Neural cell (in vitro differentiated cells): ENCODE results near the gene ABI3BP. TPM values are rescaled to one million over a fixed set of nuclear protein-coding genes. Genes with fewer than 3 reads are reported as not detected.

Experiments
- H2AFZ ChIP-seq: fragments of 200-600, 300-800 bp; sonication (generic), shearing (Covaris generic); 2 replicates; pipeline ENCODE4 v1.6.0; 2014; ENCODE audit warnings: low read depth, mild to moderate bottlenecking, antibody characterized with exemption, low read length, moderate library complexity
- H3F3A ChIP-seq: fragments of 200-600 bp; shearing (Covaris generic); 2 replicates; pipeline ENCODE4 v1.6.1; 2016; ENCODE audit warnings: mild to moderate bottlenecking, moderate library complexity, mixed read lengths, antibody characterized with exemption, low read length; ENCODE audit not compliant: insufficient read depth, poor library complexity, severe bottlenecking
- H3K27ac ChIP-seq: fragments of 200-600, 300-800 bp; sonication (generic), shearing (Covaris generic); 2 replicates; pipeline ENCODE4 v1.5.1; 2014; ENCODE audit warnings: mild to moderate bottlenecking, low read length, moderate library complexity
- H3K27me3 ChIP-seq: fragments of 300-800, 200-600 bp; sonication (generic), shearing (Covaris generic); 2 replicates; pipeline ENCODE4 v1.6.0; 2014; ENCODE audit warnings: mild to moderate bottlenecking, low read depth, low read length, moderate library complexity; ENCODE audit not compliant: insufficient read depth
- H3K36me3 ChIP-seq: fragments of 300-800, 200-600 bp; sonication (generic), shearing (Covaris generic); 2 replicates; pipeline ENCODE4 v1.5.1; 2014; ENCODE audit warnings: mild to moderate bottlenecking, antibody characterized with exemption, low read length, moderate library complexity; ENCODE audit not compliant: insufficient read depth
- H3K4me2 ChIP-seq: fragments of 300-800, 200-600 bp; sonication (generic), shearing (Covaris generic); 2 replicates; pipeline ENCODE4 v1.6.0; 2014; ENCODE audit warnings: mild to moderate bottlenecking, low read length
- H3K4me3 ChIP-seq: fragments of 300-800, 200-600 bp; sonication (generic), shearing (Covaris generic); 2 replicates; pipeline ENCODE4 v1.5.1; 2014; ENCODE audit warnings: mild to moderate bottlenecking, low read length, moderate library complexity
- H3K79me2 ChIP-seq: fragments of 200-600 bp; shearing (Covaris generic); replicated peaks from 2 replicates; pipeline ENCODE4 v1.6.0; 2014; ENCODE audit warnings: mild to moderate bottlenecking, low read length, moderate library complexity; ENCODE audit not compliant: insufficient read depth
- H3K9ac ChIP-seq: fragments of 300-800, 200-600 bp; sonication (generic), shearing (Covaris generic); 2 replicates; pipeline ENCODE4 v1.6.1; 2016; ENCODE audit warnings: mild to moderate bottlenecking, low read length, mixed read lengths
- H3K9me2 ChIP-seq: fragments of 200-600 bp; shearing (Covaris generic); 2 replicates; pipeline ENCODE4 v1.6.1; 2016; ENCODE audit warnings: mild to moderate bottlenecking, low read length, mixed read lengths; ENCODE audit not compliant: insufficient read depth
- H3K9me3 ChIP-seq: fragments of 200-600, 300-800 bp; sonication (generic), shearing (Covaris generic); 2 replicates; pipeline ENCODE4 v1.6.1; 2016; ENCODE audit warnings: mild to moderate bottlenecking, mixed run types, low read length, moderate library complexity, mixed read lengths
- H4K20me1 ChIP-seq: fragments of 200-600 bp; shearing (Covaris generic); 2 replicates; pipeline ENCODE4 v1.6.1; 2016; ENCODE audit warnings: mild to moderate bottlenecking, mixed run types; ENCODE audit not compliant: insufficient read depth
- EP300 ChIP-seq: fragments of 450-650 bp; conservative IDR thresholded peaks from 2 replicates; pipeline ENCODE4 v1.6.1; 2014; ENCODE audit warnings: antibody characterized with exemption, mild to moderate bottlenecking, moderate library complexity; ENCODE audit not compliant: poor library complexity, severe bottlenecking
- EZH2 ChIP-seq: fragments of 200-600, 300-800 bp; shearing (Covaris generic), sonication (generic); IDR thresholded peaks from 2 replicates; pipeline ENCODE4 v1.6.1; 2014; ENCODE audit warnings: antibody characterized with exemption, low read length, borderline replicate concordance, mild to moderate bottlenecking; ENCODE audit not compliant: insufficient read depth, poor library complexity, severe bottlenecking
- MXI1 ChIP-seq: fragments of 450-650 bp; conservative IDR thresholded peaks from 2 replicates; pipeline ENCODE4 v1.6.1; 2014; ENCODE audit warnings: antibody characterized with exemption, mild to moderate bottlenecking; ENCODE audit not compliant: poor library complexity, severe bottlenecking
- POLR2AphosphoS5 ChIP-seq: IDR thresholded peaks from 2 replicates; pipeline ENCODE4 v1.6.1; 2012
- RAD21 ChIP-seq: fragments of 450-650 bp; conservative IDR thresholded peaks from 2 replicates; pipeline ENCODE4 v1.6.1; 2014; ENCODE audit warnings: antibody characterized with exemption, mild to moderate bottlenecking, moderate library complexity
- SMC3 ChIP-seq: fragments of 450-650 bp; conservative IDR thresholded peaks from 2 replicates; pipeline ENCODE4 v1.6.1; 2014; ENCODE audit warnings: antibody characterized with exemption, mild to moderate bottlenecking, moderate library complexity; ENCODE audit not compliant: poor library complexity
- TAF1 ChIP-seq: IDR thresholded peaks from 2 replicates; pipeline ENCODE4 v1.6.1; 2012; ENCODE audit warnings: low read depth
- polyA plus RNA-seq: library from polyadenylated mRNA; depleted of rRNA; stranded (reverse); fragments of >200 nt; gene quantifications from 2 replicates; pipeline ENCODE4 v1.2.3, GENCODE V29; 2014
- TF ChIP-seq, protein P1 (sequence below): fragments of 450-650 bp; IDR thresholded peaks from 2 replicates; pipeline ENCODE4 v1.5.1; 2014; ENCODE audit warnings: antibody characterized with exemption, mild to moderate bottlenecking, moderate library complexity; ENCODE audit not compliant: poor library complexity, severe bottlenecking
- TF ChIP-seq, protein P2 (sequence below): IDR thresholded peaks from 2 replicates; pipeline ENCODE4 v1.6.1; 2012; ENCODE audit warnings: borderline replicate concordance

The ABI3BP gene
- polyA plus RNA-seq, 1 donor from 2014 or later = not detected

DNA sequence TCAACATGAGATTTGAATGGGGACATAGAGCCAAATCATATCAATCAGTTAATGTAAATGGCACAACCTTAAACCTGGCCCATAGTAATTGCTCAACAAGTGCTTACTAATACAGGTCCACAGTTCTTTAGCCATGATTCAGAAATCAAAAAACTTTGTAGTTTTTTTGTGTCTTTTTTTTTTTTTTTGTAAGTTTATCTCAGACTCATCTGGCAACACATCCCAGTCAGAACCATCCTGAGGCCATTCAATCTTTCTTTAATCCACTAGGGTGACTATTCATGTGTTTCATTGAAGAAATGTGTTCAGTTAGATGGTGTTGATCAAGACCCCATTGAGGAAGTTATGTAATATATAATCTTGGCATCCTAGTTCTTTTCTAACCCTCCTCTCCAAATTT is 65.4 kb downstream of the ABI3BP start:
- no peaks in the 10 kb centered on the region for H3F3A ChIP-seq
- TF ChIP-seq RAD21 (no peak), MXI1 (no peak), POLR2AphosphoS5 (no peak), TAF1 (no peak), EZH2 (no peak), SMC3 (no peak), EP300 (no peak)
- TF ChIP-seq, protein P1, sequence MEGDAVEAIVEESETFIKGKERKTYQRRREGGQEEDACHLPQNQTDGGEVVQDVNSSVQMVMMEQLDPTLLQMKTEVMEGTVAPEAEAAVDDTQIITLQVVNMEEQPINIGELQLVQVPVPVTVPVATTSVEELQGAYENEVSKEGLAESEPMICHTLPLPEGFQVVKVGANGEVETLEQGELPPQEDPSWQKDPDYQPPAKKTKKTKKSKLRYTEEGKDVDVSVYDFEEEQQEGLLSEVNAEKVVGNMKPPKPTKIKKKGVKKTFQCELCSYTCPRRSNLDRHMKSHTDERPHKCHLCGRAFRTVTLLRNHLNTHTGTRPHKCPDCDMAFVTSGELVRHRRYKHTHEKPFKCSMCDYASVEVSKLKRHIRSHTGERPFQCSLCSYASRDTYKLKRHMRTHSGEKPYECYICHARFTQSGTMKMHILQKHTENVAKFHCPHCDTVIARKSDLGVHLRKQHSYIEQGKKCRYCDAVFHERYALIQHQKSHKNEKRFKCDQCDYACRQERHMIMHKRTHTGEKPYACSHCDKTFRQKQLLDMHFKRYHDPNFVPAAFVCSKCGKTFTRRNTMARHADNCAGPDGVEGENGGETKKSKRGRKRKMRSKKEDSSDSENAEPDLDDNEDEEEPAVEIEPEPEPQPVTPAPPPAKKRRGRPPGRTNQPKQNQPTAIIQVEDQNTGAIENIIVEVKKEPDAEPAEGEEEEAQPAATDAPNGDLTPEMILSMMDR = no peak
- TF ChIP-seq, protein P2, sequence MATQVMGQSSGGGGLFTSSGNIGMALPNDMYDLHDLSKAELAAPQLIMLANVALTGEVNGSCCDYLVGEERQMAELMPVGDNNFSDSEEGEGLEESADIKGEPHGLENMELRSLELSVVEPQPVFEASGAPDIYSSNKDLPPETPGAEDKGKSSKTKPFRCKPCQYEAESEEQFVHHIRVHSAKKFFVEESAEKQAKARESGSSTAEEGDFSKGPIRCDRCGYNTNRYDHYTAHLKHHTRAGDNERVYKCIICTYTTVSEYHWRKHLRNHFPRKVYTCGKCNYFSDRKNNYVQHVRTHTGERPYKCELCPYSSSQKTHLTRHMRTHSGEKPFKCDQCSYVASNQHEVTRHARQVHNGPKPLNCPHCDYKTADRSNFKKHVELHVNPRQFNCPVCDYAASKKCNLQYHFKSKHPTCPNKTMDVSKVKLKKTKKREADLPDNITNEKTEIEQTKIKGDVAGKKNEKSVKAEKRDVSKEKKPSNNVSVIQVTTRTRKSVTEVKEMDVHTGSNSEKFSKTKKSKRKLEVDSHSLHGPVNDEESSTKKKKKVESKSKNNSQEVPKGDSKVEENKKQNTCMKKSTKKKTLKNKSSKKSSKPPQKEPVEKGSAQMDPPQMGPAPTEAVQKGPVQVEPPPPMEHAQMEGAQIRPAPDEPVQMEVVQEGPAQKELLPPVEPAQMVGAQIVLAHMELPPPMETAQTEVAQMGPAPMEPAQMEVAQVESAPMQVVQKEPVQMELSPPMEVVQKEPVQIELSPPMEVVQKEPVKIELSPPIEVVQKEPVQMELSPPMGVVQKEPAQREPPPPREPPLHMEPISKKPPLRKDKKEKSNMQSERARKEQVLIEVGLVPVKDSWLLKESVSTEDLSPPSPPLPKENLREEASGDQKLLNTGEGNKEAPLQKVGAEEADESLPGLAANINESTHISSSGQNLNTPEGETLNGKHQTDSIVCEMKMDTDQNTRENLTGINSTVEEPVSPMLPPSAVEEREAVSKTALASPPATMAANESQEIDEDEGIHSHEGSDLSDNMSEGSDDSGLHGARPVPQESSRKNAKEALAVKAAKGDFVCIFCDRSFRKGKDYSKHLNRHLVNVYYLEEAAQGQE = no peak
- H3K27me3 ChIP-seq = no peaks in the 10 kb centered on the region
- no peak overlapping the region for H3K4me3 ChIP-seq
- H3K27ac ChIP-seq = no peak overlapping the region
- H3K36me3 ChIP-seq = no peaks in the 10 kb centered on the region
- H3K9me2 ChIP-seq = no peaks in the 10 kb centered on the region
- H3K4me2 ChIP-seq = no peak overlapping the region
- no peaks in the 10 kb centered on the region for H4K20me1 ChIP-seq
- no peak overlapping the region for H3K9ac ChIP-seq
- no peaks in the 10 kb centered on the region for H3K9me3 ChIP-seq
- no peak overlapping the region for H2AFZ ChIP-seq
- H3K79me2 ChIP-seq = no peaks in the 10 kb centered on the region

DNA sequence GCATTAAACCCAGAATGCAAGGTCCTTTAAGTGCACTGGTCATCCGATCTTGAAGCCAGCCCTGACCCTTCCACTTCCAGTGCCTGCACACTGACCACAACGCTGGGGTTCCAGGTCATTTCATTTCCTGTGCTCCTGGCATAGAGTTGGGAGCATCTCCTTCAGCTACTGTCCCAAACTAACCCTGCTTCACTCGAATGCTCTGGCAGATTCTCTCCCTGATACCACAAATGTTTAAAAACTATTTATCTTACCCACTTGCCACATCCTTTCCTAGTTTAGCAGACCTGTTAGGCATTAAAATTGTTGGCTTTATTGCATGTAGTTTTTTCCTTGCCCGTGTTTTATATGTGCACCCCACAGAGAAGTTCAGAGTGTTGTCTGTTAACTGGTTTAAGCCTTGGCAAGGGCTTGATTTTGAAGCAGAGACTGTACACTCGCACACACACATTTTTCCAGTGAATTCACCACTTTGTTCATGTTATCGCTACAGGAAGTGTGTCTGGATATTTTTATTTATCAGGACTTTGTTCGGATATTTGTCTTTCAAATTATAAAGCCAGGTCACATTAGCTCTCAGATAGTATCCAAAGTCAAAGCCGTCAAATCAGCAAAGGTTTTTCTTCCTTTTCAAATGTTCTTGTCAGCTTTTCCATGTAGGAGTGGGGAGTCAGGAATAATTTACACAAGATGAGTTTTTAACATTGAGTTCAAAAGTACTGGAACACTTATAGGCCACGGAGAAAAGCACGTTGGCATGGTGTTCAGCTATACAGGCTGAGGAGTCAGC is 77.3 kb downstream of the ABI3BP start:
- Histone ChIP-seq H3K27me3 (no peaks in the 10 kb centered on the region), H3K27ac (no peak overlapping the region), H3K9me2 (no peaks in the 10 kb centered on the region), H3K9ac (no peak overlapping the region), H2AFZ (no peak overlapping the region), H3K79me2 (no peaks in the 10 kb centered on the region), H3K9me3 (no peaks in the 10 kb centered on the region), H3K4me2 (no peak overlapping the region), H3F3A (no peaks in the 10 kb centered on the region), H3K4me3 (no peak overlapping the region), H3K36me3 (no peaks in the 10 kb centered on the region), H4K20me1 (no peaks in the 10 kb centered on the region)
- TF ChIP-seq SMC3 (no peak), MXI1 (no peak), RAD21 (no peak), EZH2 (no peak), TAF1 (no peak), POLR2AphosphoS5 (no peak)
- TF ChIP-seq, protein P1 = no peak
